HL-60 (cell line): ENCODE measurements around the gene FBXW5.

Source experiments
- DNase-seq, 2 experiments: peaks; one replicate each; pipeline ENCODE4 v3.0.0-alpha.2; 2010 to 2020; ENCODE audit warnings: low read depth in 1 of 2, low spot score in 1 of 2
- H3K27ac ChIP-seq: fragments of 250-450 bp; sonication (Bioruptor Pico); replicated peaks from 2 replicates; pipeline ENCODE4 v1.5.1; 2020; ENCODE audit warnings: mild to moderate bottlenecking, moderate library complexity
- H3K27me3 ChIP-seq: fragments of 250-450 bp; sonication (Bioruptor Pico); 2 replicates; pipeline ENCODE4 v1.5.1; 2021; ENCODE audit warnings: mild to moderate bottlenecking, moderate library complexity; ENCODE audit not compliant: insufficient read depth, poor library complexity, severe bottlenecking
- H3K4me3 ChIP-seq: replicated peaks from 2 replicates; pipeline ENCODE4 v1.5.1; 2011; ENCODE audit warnings: mild to moderate bottlenecking, control low read depth, low read length; ENCODE audit not compliant: insufficient read depth
- GABPA ChIP-seq: IDR thresholded peaks from 2 replicates; pipeline ENCODE4 v1.6.1; 2012; ENCODE audit warnings: low read depth
- POLR2AphosphoS5 ChIP-seq: IDR thresholded peaks from 2 replicates; pipeline ENCODE4 v1.6.1; 2012; ENCODE audit warnings: low read depth
- REST ChIP-seq: IDR thresholded peaks from 2 replicates; pipeline ENCODE4 v1.6.1; 2012; ENCODE audit warnings: low read depth; ENCODE audit not compliant: insufficient replicate concordance
- SPI1 ChIP-seq: IDR thresholded peaks from 2 replicates; pipeline ENCODE4 v1.6.1; 2012; ENCODE audit warnings: low read depth, mild to moderate bottlenecking, borderline replicate concordance
- TF ChIP-seq, protein P1 (sequence below): IDR thresholded peaks from one replicate; pipeline ENCODE4 v1.5.1; 2011; ENCODE audit warnings: low read length, control low read depth, inconsistent platforms; ENCODE audit not compliant: insufficient read depth

Gene FBXW5

GRCh38 chr9:136961279-136962065 lies 16.9 kb upstream of the FBXW5 start:
- no peak for DNase-seq
- Histone ChIP-seq H3K27ac (no peak overlapping the region), H3K4me3 (no peak overlapping the region), H3K27me3 (no peaks in the 10 kb centered on the region)
- TF ChIP-seq REST, result no peak
- TF ChIP-seq, protein P1, sequence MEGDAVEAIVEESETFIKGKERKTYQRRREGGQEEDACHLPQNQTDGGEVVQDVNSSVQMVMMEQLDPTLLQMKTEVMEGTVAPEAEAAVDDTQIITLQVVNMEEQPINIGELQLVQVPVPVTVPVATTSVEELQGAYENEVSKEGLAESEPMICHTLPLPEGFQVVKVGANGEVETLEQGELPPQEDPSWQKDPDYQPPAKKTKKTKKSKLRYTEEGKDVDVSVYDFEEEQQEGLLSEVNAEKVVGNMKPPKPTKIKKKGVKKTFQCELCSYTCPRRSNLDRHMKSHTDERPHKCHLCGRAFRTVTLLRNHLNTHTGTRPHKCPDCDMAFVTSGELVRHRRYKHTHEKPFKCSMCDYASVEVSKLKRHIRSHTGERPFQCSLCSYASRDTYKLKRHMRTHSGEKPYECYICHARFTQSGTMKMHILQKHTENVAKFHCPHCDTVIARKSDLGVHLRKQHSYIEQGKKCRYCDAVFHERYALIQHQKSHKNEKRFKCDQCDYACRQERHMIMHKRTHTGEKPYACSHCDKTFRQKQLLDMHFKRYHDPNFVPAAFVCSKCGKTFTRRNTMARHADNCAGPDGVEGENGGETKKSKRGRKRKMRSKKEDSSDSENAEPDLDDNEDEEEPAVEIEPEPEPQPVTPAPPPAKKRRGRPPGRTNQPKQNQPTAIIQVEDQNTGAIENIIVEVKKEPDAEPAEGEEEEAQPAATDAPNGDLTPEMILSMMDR, result no peak
- TF ChIP-seq POLR2AphosphoS5, result no peak
- no peak for TF ChIP-seq SPI1
- TF ChIP-seq GABPA, result no peak

- no peaks in the 10 kb centered on the region for H3K27me3 ChIP-seq
- TF ChIP-seq POLR2AphosphoS5, result no peak
- TF ChIP-seq SPI1, result no peak
- TF ChIP-seq, protein P1, result no peak
- no peak for TF ChIP-seq GABPA
- no peak for TF ChIP-seq REST
- H3K4me3 ChIP-seq, result no peak overlapping the region
- DNase-seq, result no peak
- no peak overlapping the region for H3K27ac ChIP-seq
These were observed 16.4 kb upstream of the FBXW5 start for GRCh38 chr9:136960938-136961275.

DNA sequence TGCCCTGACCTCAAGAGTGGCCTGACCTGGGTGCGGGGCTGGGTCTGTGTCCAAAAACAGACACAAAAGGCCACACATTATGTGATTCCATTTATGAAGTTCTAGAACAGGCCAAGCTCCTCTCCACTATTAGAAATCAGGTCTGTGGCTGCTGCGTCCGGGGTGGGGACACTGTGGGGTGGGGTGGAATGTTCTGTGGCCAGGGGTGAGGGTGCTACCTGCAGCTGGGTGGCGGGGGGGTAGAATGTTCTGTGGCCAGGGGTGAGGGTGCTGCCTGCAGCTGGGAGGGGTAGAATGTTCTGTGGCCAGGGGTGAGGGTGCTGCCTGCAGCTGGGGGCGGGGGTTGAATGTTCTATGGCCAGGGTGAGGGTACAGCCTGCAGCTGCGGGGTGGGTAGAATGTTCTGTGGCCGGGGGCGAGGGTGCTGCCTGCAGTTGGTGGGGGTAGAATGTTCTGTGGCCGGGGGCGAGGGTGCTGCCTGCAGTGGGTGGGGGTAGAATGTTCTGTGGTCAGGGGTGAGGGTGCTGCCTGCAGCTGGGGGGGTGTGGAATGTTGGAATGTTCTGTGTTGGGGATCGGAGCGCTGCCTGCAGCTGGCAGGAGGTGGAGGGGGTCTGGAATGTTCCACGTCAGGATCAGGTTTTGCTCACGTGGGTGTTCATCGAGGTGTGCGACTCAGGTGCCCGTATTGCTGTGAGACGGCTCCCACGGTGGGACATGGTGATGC lies 15.8 kb upstream of the FBXW5 start:
- H3K27ac ChIP-seq, result no peak overlapping the region
- H3K4me3 ChIP-seq, result no peak overlapping the region
- no peak for DNase-seq
- no peak for TF ChIP-seq POLR2AphosphoS5
- TF ChIP-seq REST, result no peak
- no peak for TF ChIP-seq GABPA
- TF ChIP-seq, protein P1, result no peak
- TF ChIP-seq SPI1, result no peak
- no peaks in the 10 kb centered on the region for H3K27me3 ChIP-seq
